GM10266 (cell line): Measurements from ENCODE around the gene SEPTIN2.

Source experiments
- DNase-seq: peaks from one replicate; pipeline ENCODE4 v3.0.0; 2012; ENCODE audit errors: extremely low spot score
- TF ChIP-seq, protein P1 (sequence below): IDR thresholded peaks from 2 replicates; pipeline ENCODE4 v1.5.1; 2012; ENCODE audit warnings: mild to moderate bottlenecking, low read depth; ENCODE audit not compliant: control insufficient read depth, insufficient read depth; ENCODE audit errors: missing control alignments

Gene SEPTIN2

DNA sequence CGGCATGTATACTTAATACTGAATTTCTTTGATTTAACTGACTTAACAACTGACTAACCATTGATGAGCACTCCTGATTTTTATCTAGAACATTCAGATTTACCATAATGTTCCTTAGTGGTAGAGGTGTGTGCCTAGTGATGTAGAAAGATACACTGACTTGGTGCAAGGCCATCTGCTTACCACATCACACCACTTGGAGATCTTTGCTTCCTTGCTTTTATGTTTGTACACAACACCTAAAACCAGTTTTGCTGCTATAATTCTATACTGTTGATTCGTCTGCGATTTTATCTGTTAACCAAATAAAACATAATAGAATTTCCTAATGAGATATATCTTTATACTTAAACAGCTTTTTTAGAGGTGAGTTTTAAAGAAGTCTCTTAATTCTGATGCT, 36.5 kb downstream of the SEPTIN2 start:
- DNase-seq: no peak
- TF ChIP-seq, protein P1, sequence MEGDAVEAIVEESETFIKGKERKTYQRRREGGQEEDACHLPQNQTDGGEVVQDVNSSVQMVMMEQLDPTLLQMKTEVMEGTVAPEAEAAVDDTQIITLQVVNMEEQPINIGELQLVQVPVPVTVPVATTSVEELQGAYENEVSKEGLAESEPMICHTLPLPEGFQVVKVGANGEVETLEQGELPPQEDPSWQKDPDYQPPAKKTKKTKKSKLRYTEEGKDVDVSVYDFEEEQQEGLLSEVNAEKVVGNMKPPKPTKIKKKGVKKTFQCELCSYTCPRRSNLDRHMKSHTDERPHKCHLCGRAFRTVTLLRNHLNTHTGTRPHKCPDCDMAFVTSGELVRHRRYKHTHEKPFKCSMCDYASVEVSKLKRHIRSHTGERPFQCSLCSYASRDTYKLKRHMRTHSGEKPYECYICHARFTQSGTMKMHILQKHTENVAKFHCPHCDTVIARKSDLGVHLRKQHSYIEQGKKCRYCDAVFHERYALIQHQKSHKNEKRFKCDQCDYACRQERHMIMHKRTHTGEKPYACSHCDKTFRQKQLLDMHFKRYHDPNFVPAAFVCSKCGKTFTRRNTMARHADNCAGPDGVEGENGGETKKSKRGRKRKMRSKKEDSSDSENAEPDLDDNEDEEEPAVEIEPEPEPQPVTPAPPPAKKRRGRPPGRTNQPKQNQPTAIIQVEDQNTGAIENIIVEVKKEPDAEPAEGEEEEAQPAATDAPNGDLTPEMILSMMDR: no peak

DNA sequence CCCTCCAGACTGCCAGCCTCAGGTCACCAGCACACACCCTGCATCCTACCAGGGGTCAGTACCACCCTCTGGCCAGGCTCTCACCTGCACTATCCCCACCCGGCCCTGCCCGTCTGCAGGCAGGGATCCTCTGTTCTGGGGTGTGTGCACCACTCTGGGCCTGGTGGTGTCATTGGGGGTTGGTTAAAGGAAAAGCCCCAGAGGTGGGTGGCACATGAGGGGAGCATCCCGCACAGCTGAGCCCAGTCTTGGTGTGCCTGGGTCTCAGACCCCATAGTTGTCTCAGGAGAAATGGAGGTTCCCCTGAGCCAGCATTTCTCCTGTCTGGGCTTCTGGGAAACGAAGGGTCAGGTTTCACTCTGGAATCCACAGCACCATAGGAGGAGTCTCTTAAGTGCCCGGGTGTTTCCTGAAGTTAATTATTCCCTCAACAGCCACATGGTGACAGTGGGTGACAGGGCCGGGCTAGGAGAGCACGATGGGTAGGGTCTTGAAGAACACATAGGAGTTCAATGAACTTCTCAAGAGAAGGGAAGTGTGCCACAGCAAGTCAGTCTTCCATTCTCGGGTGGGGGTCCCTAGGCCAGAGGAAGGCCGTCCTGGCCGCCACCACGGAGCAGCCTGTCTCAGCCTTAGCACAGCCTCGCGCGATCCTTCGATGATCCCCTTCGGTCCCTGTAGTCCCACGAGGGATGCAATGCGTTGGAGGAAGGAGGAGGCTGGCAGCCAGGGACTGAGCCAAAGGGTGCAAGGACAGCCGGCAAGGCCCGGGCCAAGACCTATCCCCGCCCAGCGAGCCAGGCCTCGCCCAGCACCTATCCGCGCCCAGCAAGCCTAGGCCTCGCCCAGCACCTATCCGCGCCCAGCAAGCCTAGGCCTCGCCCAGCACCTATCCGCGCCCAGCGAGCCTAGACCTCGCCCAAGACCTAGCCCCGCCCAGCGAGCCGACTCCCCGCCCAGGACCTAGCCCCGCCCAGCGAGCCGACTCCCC, 39.2 kb downstream of the SEPTIN2 start:
- TF ChIP-seq, protein P1: no peak
- DNase-seq: peak; percentile 42

DNA sequence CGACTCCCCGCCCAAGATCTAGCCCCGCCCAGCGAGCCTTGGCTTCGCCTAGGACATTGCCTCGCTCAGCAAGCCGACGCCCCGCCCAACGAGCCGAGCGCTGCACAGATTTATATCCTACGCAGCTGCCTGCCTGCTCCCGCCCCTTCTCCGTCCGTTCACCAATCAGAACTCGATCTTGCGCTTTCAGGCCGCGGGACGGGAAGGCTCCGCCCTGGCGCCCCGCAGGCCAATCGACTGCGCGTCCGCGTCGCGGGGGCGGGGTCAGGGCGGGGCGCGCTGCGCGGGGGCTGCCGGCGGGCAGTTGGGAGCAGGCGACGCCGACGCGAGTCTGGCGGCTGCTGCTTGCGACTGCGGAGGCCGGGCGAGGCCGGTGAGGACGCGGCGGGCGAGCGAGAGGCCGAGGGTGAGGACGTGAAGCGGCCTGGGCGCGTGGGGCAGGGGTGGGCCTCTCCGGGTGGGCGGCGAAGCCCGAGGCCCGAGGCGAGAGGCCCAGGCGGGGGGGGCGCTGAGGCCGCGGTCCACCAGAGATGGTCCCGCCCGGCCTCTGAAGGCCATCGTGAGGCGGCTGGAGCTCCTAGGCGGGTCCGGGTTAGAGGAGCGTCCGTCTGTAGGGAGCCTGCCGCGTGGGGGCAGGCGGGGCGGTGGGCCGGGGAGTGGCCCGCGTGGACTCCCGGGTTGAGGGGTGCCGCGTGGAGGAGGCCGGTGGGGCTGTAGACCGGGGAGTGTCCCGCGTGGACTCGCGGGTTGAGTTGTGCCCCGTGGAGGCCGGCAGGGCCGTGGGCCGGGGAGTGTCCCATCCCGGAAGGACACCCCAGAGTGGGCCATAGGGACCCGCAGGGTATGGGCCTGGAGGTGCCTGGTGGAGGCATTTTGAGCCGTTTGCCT, 40.5 kb downstream of the SEPTIN2 start, which contains the start of gene FARP2:
FARP2 (plus strand) TSS at position 303 of the 888 bp plus-strand sequence. CDS start 16,823 bp downstream, outside the sequence.
- DNase-seq: peak; percentile 95
- TF ChIP-seq, protein P1: no peak

DNA sequence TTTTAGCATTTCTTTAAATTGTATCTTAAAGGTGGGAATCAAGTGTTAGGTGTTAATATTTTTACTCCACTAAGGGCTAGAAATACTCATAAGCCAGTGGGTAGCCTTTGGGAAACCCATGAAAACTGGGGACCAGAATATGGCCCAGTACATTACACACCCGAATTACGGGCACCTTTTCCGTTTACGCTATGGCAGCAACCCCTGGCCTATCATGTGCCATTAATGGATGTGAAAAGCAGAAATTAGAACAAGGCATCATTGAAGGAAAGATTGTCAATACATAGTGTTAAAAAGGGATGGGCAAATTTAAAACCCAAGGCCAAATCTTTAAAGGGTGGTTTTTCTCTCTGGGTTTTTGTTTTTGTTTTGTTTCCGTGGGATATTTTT, 41.1 kb downstream of the SEPTIN2 start:
- DNase-seq: no peak
- TF ChIP-seq, protein P1: no peak

DNA sequence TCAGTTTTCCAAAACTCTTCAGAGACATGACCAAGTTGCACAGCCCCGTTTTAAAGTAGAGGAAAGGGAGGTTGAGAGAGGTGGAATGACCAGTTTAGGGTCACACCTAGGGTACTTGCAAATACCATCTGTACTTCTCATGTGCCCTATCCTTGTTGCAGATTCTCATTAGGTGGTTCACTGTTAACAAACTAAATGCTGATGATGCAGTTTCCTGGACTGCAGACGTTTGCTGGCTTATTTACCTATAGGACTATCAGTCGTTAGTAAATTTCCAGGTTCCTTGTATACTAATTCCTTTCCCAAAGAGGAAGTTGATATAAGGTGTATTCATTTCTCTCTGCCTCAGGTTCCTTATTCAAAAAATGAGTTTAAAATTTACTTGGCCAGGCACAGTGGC, 41.8 kb downstream of the SEPTIN2 start:
- TF ChIP-seq, protein P1: no peak
- no peak for DNase-seq

DNA sequence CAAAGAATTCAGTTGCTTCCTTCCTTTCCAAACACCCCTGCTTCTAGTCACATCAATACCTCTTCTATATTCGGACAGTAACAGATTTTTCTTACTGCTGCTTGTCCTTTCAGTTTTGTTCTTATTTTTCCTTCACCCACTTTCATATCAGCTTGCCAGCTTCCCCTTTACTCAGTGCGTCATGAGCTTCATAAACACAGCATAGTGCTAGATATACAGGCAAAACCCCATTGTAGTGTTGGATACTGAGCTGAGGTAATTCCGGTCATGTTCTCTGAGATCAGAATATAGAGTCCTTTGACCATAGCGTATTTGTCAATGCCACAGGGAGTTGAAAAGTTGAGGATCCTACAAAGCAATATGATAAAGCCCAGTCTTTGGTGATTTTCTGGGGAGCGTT, 42.7 kb downstream of the SEPTIN2 start:
- DNase-seq: peak; percentile 60
- TF ChIP-seq, protein P1: no peak

DNA sequence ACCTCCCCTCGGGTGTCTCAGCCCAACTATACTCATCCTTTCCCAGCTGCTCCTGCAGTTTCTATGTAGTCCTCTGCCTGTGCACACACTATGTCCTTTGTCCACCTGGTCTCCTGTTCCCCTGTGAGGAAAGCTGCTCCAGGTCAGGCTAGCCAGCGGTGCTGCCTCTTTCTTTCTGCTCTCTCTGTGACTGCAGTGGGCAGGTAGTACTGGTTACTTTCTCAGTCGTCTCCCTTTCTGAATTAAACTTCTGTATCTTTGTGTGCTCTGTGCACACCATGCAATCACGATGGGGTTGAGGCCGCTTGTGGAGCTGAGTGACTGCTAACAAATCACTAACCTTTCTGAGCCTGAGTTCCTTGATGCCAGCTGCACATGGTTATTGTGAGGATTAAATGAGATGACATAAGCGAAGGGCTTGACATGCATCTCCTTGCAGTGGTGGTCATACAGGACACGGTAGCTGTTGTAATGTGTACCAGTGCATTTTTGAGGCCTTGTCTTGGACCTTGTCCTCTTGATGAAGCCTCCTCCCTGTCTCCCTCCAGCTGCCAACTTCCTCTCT, 43.8 kb downstream of the SEPTIN2 start:
- TF ChIP-seq, protein P1: no peak
- DNase-seq: no peak
